SKM-1 treated with dmso at 0.1 percent for 144 hours (cell line): ENCODE data around the gene HHATL.

Experiments used
- DNase-seq: peaks from one replicate; lab custom pipeline; 2025; ENCODE audit not compliant: unreplicated experiment; lab: John Stamatoyannopoulos, UW

Gene HHATL

DNA sequence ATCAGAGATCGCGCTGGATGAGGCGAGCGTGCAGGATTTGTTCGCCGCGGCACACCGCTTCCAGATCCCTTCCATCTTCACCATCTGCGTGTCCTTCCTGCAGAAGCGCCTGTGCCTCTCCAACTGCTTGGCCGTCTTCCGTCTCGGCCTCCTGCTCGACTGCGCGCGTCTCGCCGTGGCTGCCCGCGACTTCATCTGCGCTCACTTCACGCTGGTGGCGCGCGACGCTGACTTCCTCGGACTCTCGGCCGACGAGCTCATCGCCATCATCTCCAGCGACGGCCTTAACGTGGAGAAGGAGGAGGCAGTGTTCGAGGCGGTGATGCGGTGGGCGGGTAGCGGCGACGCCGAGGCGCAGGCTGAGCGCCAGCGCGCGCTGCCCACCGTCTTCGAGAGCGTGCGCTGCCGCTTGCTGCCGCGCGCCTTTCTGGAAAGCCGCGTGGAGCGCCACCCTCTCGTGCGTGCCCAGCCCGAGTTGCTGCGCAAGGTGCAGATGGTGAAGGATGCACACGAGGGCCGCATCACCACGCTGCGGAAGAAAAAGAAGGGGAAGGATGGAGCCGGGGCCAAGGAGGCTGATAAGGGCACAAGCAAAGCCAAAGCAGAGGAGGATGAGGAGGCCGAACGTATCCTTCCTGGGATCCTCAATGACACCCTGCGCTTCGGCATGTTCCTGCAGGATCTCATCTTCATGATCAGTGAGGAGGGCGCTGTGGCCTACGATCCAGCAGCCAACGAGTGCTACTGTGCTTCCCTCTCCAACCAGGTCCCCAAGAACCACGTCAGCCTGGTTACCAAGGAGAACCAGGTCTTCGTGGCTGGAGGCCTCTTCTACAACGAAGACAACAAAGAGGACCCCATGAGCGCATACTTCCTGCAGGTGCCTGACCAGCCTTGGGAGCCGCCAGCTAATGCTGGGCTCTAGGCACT is 16.4 kb downstream of the HHATL start:
- DNase-seq = no peak

DNA sequence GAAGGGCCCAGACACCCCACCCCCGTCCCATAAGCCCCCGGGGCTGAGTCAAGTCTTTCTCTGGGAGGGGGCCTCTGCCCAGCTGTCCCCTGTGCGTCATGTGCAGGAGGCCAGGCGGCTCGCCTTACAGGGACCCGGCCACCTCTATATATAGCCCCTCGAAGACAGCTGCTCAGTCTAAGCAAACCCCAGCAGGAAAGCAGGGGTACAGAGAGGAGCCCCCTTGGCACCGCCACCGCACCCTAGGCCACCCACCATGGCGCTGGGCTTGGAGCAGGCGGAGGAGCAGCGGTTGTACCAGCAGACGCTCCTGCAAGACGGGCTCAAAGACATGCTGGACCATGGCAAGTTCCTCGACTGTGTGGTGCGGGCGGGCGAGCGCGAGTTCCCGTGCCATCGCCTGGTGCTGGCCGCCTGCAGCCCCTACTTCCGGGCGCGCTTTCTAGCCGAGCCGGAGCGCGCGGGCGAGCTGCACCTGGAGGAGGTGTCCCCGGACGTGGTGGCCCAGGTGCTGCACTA is 17.2 kb downstream of the HHATL start, which contains the start of gene KLHL40:
TSS of gene KLHL40 (plus strand) at position 175 of the 519 bp plus-strand sequence. CDS start at position 257, 82 bp downstream.
- no peak for DNase-seq

DNA sequence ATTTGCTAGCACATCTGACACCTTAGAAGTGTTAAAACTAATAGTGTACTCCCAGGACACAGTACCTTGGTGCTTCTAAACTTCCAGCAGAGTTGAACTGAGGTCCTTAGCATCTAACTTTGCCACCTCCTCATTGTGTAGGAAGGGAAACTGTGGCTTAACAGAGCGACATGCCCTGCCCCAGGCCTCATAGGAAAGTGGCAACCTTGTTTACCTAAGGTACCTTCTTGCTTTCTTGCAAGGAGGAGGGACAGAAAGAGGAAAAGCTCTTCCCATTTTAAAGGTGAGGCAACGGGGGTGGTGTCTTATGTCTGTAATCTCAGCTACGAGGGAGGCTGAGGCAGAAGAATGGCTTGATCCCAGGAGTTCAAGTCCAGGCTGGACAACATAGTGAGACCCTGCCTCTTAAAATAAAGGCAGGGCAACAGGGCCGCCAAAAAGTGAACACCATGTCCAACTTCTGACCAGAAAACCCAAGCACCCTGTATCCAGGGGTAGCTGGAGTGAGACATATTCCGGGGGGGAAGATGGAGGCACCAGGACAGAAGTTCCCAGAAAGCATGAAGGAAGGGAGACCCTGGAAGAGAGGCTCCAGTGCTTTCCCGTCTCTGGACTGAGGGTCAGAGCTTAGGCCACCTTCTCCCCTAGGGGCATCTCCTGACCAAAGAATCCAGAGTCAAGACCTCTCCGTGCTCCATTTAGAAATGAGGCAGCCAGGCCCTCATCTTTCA is 17.8 kb downstream of the HHATL start:
- DNase-seq = no peak

DNA sequence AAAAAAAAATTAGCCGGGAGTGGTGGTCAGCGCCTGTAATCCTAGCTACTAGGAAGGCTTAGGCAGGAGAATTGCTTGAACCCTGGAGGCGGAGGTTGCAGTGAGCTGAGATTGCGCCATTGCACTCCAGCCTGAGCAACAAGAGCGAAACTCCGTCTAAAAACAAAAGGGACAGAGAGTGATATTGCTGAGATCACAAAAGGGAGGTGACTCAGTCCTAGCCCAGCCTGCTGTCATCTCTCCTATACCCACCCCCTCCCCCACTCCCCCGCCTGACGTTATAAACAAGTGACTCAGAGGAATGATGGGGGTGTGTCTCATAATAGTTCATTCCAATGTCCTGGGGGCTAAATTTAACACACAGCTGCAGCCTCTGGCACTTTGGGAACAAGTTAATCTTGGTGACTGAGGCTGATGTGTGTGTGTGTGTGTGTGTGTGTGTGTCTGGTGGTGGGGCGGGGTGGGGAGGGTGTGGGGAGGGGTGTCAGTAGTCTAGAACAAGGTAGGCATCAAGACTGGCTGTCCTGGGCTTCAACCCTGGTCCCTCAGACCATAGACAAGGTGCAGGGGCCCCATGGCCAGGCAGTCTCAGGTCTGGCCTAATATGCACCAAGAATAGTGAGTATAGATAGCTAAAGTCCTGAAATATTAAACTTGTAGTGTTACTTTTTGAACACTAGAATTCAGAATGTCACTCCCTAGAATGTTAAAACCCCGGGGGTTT is 18.6 kb downstream of the HHATL start:
- DNase-seq = peak; percentile 20

DNA sequence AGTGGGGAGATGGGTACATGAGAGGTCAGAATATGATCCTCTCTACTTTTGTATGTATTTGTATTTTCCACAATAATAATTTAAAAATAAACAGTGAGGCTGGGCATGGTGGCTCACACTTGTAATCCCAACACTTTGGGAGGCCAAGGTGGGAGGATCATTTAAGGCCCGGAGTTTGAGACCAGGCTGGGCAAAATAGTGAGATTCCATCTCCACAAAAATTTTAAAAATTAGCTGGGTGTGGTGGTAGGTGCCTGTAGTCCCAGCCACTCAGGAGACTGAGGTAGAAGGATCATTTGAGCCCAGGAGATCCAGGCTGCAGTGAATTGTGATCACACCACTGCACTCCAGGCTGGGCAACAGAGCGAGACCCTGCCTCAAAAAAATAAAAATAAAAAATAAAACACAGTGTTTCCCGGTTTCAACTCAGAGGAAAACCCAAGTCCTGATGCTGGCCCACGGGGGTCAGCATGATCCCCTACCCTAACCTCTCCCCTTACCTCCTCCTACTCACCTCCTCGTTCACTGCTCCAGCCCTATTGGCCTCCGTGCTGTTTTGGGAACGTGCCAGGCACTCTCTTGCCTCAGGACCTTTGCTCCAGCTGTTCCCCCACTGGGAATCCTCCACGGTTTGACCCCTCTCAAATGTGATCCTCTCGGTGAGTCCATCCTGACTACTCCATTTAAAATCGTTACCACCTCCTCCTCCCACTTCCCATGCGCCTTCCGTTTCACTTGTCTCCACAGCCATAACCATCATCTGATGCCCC is 20.1 kb downstream of the HHATL start:
- no peak for DNase-seq

DNA sequence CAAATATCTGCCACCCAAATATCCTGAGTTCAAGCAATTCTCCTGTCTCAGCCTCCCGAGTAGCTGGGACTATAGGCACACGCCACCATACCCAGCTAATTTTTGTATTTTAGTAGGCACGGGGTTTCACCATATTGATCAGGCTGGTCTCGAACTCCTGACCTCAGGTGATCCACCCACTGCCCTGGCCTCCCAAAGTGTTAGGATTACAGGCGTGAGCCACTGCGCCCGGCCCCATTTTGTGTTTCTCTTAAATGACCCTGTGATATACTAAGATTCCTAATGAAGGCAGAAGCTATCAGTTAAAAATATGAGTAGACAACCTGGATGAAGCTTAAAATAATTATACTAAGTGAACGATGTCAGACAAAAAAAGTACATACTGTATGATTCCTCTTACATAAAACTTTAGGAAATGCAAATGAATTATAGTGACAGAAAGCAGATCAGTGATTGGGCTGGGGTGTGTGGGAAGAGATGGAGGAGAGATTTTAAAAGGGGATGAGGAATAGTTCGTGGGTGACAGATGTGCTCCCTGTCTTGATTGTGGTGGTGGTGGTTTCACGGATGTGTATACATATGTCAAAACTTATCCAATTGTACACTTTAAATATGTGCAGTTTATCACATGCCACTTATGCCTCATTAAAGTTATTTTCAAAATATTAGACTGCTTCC is 21.1 kb downstream of the HHATL start:
- no peak for DNase-seq

DNA sequence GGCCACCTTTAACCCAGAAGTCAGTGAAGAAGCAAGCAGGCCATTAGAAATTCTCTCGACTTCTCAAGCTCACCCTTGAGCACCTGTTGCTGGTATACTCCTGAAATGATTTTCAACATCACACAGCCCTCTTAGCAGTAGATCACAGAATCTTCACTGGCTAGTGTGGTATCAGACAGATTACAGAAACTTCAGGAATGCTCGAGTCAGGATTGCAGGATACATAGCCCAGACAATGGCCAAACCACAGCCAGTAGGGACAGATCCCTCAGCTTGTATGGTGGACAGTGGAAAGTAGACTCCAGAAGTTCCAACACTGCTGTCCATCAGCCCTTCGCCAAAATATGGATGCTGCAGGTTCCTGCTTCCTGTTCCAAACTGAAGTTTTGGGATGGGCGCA is 21.8 kb downstream of the HHATL start:
- DNase-seq = no peak

DNA sequence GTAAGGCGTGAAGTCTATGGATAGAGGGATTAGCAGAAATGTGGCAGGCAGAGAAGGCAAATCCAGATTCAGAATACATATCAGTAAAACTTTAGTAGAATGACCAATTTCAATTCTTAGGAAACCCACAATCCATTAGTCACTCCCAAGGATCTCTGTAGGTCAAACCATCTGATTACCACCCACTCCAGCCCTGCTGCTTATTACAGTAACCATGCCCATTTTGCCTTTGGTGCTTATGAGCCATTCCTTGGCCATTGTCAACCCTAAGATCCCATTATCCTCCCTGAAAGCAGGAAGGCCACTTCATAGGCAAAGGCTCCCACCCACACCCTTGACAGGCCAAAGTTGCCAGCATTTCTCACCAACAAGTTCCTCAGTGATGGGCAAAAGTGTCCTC is 22.3 kb downstream of the HHATL start:
- DNase-seq = no peak

DNA sequence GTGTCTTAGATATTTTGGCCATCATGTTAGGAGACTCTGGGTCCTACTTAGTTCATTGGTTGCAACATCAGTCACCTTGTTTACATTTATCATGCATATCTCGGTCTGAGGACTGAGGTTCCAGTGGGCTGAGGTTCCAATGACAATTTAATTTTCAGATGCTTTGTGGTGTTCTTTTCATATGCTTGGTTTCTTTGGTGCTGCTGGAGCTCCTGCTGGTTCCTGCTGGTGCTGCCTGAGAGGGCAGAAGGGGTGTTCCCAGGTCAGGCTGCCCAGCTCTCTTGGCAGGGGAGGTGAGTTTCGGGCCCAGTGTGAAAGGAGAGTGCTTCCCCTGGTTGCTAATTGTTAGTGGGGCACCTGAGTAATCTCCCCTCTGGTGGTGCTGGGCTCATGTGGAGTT is 24.2 kb downstream of the HHATL start:
- no peak for DNase-seq

DNA sequence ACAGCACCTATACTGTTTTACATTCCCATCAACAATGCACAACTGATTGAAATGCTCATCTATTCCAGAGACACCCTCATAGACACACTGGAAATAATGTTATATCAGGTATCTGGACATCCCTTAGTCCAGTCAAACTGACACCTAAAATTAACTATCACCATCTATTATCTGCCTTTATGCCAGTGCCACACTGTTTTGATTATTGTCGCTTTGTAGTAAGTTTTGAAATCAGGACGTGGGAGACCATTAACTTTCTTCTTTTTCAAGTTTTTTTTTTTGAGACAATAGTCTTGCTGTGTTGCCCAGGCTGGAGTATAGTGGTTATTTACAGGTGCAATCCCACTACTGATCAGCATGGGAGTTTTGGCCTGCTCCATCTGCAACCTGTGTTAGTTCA is 26.7 kb downstream of the HHATL start:
- DNase-seq = no peak

DNA sequence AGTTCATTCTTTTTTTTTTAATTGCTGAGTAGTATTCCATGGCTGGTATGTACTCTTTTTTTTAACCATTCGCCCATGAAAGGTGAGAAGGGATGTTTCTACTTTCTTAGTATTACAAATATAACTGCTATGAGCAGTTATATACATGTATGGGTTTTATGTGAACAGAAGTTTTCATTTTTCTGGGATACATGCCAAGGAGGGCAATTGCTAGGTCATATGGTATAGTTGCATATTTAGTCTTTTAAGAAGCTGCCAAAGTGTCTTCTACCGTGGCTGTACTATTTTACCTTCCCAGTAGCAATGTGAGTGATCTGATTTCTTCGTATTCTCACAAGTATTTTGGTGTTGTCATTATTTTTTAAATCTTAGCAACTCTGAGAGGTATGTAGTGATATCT is 28.5 kb downstream of the HHATL start:
- DNase-seq = no peak

DNA sequence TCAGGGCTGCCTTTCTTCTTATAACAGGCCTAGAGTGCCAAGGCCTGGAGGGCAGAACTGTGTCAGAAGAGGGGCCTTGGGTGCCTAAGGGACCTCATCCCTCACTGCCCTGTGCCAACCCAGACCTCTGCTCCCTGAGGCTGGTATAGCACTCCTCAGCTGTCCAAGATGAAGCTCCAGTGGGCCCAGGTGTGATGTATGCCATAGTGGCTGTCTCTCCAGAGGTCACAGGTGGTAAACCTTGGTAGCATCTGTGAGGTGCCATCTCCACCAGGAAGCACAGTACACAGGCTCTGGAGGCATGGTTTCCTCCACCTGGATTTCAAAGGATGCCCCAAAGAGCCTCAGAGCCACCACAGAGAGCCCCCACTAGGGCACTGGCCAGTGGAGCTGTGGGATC is 29.5 kb downstream of the HHATL start:
- DNase-seq = no peak

DNA sequence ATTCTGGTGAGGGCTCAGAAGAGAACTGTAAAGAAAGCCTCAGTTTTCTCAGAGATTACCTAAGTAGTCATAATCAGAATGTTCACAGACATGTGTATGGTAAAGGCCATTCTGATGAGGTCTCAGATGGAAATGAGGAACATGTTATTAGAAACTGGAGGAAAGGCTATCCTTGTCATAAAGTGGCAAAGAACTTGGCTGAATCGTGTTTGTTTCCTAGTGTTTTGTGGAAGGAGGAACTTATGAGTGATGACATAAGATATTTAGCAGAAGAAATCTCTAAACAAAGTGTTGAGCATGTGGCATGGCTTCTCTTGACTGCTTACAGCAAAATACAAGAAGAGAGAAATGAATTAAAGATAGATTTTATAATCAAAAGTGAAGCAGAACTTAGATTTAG is 30.1 kb downstream of the HHATL start:
- DNase-seq = no peak

DNA sequence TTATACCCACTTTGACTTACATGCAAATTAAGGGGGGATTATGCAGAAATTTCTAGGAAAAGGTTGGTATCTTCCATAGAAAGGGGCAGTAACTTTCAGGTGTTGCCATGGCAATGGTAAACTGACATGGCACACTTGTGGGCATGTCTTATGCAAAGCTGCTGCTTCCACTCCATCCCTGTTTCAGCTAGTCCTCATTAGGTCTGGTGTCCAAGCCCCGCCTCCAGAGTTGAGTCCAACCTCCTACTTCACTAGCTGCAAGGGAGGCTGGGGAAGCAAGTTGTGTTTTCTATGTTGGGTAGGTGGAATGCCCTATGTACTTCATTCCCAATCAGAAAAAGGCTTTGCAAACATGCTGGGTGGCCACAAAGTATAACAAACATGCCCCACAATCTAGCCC is 31.9 kb downstream of the HHATL start:
- no peak for DNase-seq

DNA sequence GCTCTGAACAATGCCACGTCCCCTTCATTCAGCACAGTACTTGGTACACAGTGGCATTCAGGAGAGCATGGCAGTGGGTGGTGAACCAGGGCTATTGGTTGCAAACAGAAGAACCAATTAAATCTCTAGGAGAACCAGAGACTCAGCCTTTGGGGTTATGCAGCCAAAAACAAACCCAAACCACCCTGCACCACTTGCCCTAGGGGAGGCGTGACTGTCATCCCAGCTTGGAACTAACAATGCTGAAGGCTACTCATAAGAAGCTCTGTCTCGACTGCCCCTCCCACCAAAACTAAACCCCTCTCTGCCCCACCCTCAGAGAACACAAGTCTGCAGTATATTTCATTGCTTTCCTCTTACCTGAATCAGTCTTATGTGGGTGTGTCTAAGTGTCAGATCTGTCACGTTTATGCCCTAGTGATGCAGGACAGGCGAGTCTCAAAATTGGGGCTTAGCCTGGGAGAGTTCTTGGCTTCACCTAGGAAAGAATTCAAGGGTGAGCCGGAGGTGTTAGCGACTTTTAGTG is 32.5 kb downstream of the HHATL start:
- DNase-seq = no peak

DNA sequence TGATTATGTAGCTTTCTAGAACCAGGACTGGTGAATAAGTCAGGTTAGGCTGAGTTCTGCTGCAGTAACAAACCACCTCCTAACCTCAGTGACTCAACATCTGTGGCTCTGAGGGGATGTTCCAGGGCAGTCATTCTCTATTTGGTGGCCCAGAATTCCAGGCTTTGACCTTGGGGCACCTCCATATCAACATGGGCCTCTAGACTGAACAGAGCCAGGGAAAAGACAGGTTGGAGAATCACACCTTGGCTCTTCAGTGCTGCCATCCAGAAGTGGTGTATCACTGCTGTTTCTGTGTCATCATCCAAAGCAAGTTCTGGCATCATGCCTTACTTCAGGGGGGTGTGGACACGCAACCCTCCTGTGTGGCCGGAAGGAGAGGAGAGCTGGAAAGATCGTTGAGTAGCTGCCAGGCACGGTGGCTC is 33.8 kb downstream of the HHATL start:
- DNase-seq = no peak

DNA sequence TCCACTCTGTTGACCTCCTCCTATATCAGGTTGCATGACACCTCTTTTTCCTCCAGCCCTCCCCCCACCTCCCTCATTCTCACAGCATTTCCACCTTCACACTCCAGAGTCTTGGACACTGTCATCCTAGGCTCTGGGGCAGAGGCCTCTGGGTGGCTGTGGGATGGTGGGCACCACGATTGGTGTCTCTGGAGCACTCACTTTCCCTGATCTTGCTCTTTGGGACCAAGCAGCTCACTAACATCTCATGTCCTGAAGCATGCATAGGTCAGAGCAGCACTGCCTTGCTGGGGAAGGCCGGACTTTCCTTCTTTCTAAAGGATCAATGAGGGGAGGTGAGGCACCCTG is 34.2 kb downstream of the HHATL start:
- no peak for DNase-seq

DNA sequence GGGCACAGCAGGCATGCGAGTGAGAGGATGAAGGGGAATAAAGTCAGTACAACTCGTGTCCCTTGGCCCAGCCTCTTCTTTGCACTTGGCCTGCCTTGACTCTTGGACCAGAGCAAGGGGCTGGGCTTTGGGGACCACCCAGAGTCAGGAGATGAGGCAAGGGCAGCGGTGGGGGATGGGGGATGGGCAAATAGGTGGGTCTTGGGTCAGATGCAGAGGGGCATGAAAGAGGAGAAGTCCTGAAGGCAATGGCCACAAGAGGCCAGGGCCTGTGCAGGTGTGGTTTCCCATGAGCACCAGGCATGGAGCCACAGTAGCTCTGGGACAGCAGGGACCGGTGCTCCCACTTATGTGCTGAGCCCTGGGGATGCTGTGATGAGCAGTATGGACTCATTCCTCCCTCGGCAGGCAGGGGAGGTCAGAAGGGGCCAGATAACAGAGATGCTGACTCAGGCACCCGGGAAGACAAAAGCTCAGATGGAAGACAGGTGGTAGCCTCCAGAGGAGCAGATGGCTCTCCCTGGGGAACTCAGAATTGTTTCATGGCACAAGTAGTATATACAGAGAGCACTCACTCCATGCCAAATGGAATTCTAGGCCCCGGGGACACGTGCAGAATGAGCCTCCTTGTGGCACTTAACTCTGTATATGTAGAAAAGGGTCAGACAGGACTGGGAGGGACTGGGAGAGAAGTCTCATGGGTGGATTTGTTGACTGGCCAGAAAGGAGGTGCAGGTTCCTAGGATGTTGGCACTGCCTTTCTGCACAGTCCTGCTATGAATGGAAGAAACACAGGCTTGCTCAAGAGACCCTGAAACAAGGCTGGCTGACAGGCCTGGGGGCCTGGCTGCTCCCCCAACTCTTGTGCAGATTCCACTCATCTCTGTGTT is 34.8 kb downstream of the HHATL start:
- no peak for DNase-seq

DNA sequence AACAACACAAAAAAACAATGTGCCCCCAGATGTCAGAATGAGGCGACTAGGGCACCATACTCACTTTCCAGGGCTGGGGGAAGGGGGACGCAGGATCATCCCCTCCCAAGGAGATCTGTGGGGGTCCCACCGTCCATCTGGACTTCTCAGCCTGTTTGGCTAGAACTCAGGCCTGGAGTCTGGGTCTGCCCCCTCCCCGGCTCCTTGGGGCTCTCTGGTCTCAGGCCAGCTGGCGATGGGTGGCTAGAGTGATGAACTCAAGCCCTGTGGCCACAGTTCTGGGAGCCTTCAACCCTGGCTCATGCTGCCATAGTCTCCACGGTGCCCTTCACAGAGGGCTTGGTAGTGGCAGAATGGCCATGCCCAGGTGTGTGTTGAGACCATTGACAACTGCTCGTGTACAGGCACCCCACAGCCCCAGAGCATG is 35.5 kb downstream of the HHATL start:
- no peak for DNase-seq
